Fibroblast of the conjunctiva (primary cell): Measurements from ENCODE around the gene TCEANC2.

Source experiments
- DNase-seq: peaks from one replicate; pipeline ENCODE4 v3.0.0-alpha.2; 2010; ENCODE audit warnings: low read depth

Gene TCEANC2

DNA sequence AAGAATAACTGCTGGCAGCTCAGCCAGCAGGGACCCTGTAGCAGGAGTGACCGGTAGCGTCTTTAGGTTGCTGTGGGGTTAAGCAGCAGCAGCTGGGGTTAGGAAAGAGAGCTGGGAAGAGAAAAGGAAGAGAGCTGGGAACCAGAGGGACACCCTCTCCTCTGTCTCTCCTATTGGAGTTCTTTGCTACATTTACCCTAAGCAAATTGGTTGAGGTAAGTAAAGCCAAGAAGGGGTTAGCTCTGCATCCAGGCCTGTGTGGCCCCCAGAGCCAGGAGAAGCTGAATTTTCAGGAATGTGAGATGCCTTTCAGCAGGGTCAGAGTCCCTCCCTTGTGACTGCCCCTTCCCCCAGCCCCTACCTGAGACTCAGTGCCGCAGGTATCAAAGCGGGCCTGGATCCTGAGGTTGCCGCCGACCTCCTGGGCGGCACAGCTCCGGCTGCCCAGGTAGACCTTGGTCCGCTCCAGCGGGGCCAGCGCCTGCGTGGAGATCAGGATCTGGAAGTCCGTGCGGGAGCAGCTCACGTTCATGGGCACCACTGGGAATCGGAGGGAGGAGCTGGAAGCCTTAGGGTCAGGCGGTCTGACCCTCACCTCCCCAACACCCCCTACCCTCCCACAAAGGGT, 83.0 kb downstream of the TCEANC2 start:
- no peak for DNase-seq

DNA sequence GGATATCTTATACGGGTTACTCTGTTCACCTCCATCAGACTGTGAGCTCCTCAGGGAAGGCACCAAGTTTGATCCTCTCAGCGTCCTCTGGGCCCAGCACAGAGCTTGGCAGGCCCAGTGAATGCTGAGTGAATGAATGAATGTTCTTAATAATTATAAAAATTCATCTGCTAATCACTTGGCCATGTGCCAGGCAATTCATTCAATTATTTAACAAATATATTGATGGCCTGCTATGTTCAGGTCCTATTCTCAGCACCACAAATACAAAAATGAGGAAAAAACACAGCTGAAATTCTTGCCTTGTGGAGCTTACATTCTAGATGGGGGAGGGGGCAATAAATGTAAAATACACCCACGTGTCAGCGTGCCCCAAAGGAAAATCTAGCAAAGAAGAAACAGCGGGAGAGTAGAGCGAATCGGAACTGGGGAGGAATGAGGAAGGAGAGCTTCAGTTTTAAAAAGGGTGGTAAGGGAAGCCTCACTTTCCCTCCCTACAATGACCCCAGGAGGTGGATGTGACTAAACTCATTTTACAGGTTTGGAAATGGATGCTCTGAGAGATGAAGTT, 83.6 kb downstream of the TCEANC2 start:
- no peak for DNase-seq

DNA sequence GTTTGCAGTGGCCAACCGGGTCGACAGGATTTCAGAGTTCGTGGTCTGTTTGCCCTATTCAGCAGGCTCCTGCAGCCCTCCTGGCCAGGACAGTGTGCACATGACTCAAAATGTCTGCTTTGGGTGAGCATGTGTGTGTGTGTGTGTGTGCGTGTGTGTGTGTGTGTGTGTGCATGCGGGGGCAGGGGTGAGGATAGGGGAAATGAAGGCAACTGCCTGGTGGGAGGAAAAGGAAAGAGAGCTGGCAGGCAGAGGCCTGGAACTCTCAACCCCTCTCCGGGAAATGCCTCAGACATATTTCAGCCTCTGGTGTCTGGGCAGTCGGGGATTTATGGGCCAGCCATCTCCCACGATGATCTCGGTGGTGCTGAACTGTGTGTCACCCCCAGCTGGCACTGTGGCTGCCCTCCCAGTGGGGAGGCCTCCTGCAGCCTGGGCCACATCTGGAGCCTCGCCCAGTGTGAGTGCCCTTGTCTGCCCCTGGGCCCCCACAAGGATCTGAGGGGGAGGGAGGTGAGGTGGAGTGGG, 84.2 kb downstream of the TCEANC2 start:
- no peak for DNase-seq

DNA sequence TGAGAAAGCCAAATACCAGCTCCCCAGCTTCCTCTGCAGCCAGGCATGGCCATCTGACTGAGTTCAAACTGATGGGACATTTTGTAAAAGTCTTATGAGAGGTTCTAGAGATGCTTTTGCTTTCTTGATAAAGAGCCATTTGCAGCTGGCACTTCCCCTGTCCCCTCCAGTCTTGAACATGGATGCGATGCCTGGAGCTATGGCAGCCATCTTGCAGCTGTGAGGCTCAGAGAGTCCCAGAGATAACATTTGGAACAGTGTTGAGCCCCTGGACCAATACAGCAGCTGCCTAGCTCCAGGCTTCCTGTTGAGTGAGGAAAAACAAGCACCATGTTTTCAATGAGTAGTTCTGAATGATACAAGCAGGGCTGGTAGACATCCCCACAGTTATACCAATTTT, 85.6 kb downstream of the TCEANC2 start:
- no peak for DNase-seq

DNA sequence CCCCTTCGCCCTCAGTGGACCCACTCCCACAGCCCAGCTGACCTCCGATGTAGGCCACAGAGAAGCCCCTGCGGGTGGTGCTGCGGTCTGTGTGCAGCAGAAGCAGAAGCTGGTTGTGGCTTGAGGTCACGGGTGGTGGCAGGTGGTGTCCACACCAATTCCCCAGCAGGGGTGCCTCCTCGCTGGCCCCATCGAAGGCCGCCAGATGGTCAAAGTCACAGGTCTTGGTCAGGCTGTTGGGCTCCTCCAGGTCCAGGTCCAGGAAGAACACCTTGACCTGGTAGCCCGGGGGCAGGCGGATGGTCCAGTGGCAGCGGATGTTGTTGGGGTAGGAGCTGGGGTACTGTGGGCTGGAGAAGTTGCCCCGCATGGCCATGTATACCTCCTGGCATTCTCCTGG, 86.3 kb downstream of the TCEANC2 start:
- DNase-seq: no peak

DNA sequence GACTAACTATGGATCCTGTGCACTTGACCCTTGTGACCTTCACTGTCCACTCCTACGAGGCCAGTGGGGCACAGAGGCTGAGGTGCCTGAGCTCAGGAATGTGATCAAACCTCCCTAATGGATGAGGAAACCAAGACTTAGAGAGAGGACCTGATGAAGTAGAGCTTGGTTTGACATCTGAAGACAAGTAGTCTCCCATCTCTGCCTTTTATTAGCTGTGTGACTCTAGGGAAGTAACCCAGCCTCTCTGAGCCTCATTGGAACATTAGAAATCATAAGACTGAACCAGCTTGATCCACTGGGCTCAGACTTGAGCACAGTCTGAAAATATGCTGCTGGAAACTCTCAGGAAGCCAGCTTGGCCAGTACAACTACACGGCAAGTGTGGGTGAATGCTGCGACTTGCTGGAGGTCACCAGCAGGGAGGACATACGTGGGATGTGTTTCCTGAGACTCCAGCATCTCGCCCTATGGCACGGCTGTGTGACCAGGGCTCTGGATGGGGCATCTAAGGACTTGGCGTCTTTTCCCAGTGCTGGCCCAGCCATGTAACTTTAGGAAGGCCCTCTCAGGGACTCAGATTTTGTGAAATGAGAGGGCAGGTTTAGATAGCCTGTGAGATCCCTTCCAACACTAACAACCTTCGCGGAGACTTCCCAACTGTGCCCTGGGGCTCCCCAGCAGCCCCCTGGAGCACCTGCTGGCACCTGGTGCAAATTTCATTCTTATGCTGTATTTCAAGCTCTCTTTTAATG, 88.9 kb downstream of the TCEANC2 start:
- no peak for DNase-seq

DNA sequence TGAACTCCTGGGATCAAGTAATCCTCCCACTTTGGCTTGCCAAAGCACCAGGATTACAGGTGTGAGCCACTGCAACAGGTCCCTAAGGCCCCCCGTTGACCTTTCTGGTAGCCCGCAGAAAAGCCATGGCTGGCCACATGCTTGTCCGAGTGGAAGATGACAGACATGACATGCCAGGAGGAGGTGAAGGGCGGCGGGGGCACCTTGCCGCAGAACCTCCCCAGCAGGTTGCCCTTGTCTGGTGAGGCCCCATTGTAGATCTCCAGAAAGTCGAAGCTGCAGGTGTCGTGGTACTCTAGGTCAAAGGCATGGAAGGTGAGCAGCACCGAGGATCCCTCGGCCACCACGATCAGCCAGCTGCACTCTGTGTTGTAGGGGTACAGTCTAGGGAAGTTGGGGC, 91.0 kb downstream of the TCEANC2 start:
- DNase-seq: no peak

DNA sequence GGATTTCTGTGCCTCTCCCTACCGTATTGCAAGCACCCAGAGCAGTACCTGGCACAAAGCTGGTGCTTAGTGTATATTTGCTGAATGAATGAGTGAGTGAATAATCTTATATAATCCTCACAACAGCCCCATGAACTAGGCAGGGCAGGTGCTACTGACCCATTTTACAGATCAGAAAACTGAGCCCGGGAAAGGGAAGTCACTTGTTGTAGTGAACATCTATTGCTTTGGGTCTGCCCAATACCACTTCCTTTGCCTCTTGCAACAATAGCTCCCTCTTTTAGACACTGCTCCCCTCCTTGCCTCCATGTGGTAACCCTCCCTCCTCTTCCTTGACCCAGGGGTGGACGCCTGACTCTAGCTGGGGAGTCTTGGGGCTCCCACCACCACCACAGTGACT, 96.3 kb downstream of the TCEANC2 start:
- no peak for DNase-seq

DNA sequence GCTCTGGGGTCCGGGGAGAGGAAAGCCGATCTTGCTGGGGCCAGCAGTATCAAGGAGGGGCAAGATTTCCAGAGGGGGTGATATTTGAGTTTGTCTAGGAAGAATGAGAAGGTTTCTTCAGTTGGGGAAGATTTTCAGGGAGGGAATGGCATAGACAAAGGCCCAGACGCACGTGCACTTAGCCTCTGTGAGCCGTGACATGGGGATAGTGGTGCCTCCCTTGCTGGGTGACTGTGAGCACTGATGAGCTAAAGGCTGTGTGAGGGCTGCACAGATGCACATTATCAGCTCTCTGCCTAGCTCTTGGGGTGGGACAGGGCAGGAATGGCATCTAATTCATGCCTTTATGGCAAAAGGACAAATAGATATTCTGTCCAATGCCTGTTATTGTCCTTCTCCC, 97.6 kb downstream of the TCEANC2 start:
- no peak for DNase-seq

DNA sequence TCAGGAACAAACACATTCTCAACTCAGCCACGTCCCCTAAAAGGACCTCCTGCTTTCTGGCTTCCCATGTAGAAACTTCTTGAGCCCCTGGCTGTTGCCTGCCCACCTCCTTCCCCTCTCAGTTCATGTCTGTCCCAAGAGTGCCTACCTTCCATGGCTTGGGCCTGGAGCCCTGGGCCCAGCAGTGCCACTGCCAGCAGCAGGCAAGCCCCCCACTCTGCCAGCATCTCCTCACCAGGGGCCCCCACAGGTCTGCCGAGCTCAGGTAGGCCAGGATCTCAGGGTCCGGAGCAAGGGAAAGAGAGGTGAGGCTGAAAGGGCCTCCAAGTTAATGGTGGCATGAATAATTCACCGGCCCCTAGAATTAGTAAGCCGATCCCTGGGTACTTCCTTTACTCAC, 99.3 kb downstream of the TCEANC2 start, which contains the start of gene CDCP2:
Gene CDCP2, minus strand, starts transcription at position 305 of the 400 bp plus-strand sequence. Its CDS starts 78 bp downstream, at position 227.
- DNase-seq: no peak

DNA sequence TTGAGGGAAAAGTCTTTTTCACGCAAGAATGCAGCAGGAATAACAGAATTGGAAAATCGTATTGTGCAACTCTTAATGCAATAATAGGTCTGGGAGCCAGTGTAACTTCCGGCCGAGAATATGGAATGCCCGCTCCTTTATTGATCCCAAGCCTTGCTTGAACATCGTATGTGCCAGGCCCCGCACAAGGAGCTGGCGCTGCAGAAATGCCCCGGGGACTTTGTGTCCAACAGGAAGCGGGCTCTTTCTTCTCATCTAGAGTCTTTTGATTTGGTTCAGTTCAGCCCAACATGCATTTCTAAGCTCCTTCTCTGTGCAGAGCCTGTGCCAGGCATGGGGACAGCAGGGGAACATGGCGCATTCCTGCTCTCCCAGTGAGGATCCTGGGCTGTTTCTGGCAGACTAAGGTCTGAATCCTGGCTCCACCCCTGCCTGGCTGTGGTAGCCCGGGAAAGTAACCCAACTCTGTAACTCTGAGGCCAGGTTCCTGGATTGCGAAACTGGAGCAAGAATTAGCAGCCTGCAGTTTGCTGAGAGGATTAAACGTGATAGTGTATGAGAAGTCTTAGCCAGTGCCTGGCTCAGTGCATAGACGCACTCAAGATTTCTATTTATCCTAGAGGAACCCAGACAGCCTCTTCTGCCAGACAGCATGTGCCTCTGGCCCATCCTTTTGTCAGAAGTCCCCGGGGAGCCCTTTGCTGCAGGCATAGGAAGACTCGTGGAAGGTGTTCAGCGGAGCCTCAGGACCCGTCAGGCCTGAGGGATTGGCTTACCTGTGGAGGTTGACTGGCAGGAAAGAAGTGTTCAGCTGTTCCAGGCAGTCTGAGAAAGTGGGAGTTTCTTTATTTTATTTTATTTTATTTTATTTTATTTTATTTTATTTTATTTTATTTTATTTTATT, 100.4 kb downstream of the TCEANC2 start:
- DNase-seq: peak; percentile 33
